ENCODE measurements around the gene CLDN6.

Gene CLDN6

GRCh38 chr16:2976673-2977072 lies 41.3 kb downstream of the CLDN6 start:
- Histone ChIP-seq H3K4me3 (ENCODE audit: low read length) (no peak overlapping the region), H3K27me3 (ENCODE audit: insufficient read depth, low read length, poor library complexity) (no peaks in the 10 kb centered on the region), H3K79me1 (ENCODE audit: low read length) (peaks cover 11% of the 10 kb centered on the region), H4K8ac (ENCODE audit: low read depth, low read length) (no peak overlapping the region), H3K4me1 (ENCODE audit: control insufficient read depth, low read depth, low read length) (no peaks in the 10 kb centered on the region), H3K9ac (ENCODE audit: low read length) (no peak overlapping the region), H4K5ac (ENCODE audit: low read length) (no peak overlapping the region), H2BK15ac (replicated peaks; ENCODE audit: low read depth) (no peak overlapping the region), H2BK5ac (ENCODE audit: low read length) (no peak overlapping the region), H3K27ac (ENCODE audit: low read depth, low read length) (no peak overlapping the region), H3K18ac (ENCODE audit: low read length) (no peak overlapping the region), H3K79me2 (ENCODE audit: control insufficient read depth, insufficient read depth, low read length) (peaks cover 11% of the 10 kb centered on the region), H2AK5ac (ENCODE audit: low read length) (no peak overlapping the region), H3K23ac (ENCODE audit: low read length) (no peak overlapping the region), H3K4ac (ENCODE audit: low read depth, low read length) (no peak overlapping the region), H3K36me3 (ENCODE audit: control insufficient read depth, insufficient read depth, low read length) (peaks cover 10% of the 10 kb centered on the region), H2BK120ac (ENCODE audit: low read depth, low read length) (no peak overlapping the region), H3K56ac (ENCODE audit: low read length) (no peak overlapping the region), H3K4me2 (ENCODE audit: low read length) (no peak overlapping the region)
- WGBS (ENCODE audit: extremely low coverage, insufficient coverage, low lambda C conversion rate): no CpG with 5 or more reads among the region's 15 CpGs
- no peak for DNase-seq

- Histone ChIP-seq H4K8ac (ENCODE audit: low read depth, low read length) (no peak overlapping the region), H3K27me3 (ENCODE audit: insufficient read depth, low read length, poor library complexity) (no peaks in the 10 kb centered on the region), H3K4me1 (ENCODE audit: control insufficient read depth, low read depth, low read length) (no peaks in the 10 kb centered on the region), H3K4ac (ENCODE audit: low read depth, low read length) (no peak overlapping the region), H4K5ac (ENCODE audit: low read length) (no peak overlapping the region), H3K23ac (ENCODE audit: low read length) (no peak overlapping the region), H2BK120ac (ENCODE audit: low read depth, low read length) (no peak overlapping the region), H3K56ac (ENCODE audit: low read length) (no peak overlapping the region), H3K4me3 (ENCODE audit: low read length) (no peak overlapping the region), H3K9ac (ENCODE audit: low read length) (no peak overlapping the region), H3K79me1 (ENCODE audit: low read length) (peaks cover 11% of the 10 kb centered on the region), H3K18ac (ENCODE audit: low read length) (no peak overlapping the region), H2AK5ac (ENCODE audit: low read length) (no peak overlapping the region), H3K4me2 (ENCODE audit: low read length) (no peak overlapping the region), H2BK15ac (replicated peaks; ENCODE audit: low read depth) (no peak overlapping the region), H2BK5ac (ENCODE audit: low read length) (no peak overlapping the region), H3K27ac (ENCODE audit: low read depth, low read length) (no peak overlapping the region), H3K79me2 (ENCODE audit: control insufficient read depth, insufficient read depth, low read length) (peaks cover 11% of the 10 kb centered on the region), H3K36me3 (ENCODE audit: control insufficient read depth, insufficient read depth, low read length) (peaks cover 10% of the 10 kb centered on the region)
- no CpG with 5 or more reads among the region's 7 CpGs for WGBS (ENCODE audit: extremely low coverage, insufficient coverage, low lambda C conversion rate)
- no peak for DNase-seq
These were observed 41.8 kb downstream of the CLDN6 start for GRCh38 chr16:2976201-2976600.

GRCh38 chr16:2975161-2975795 lies 42.7 kb downstream of the CLDN6 start:
- H3K4me1 ChIP-seq (ENCODE audit: control insufficient read depth, low read depth, low read length): no peaks in the 10 kb centered on the region
- H2AK5ac ChIP-seq (ENCODE audit: low read length): no peak overlapping the region
- no peak overlapping the region for H3K23ac ChIP-seq (ENCODE audit: low read length)
- no peak overlapping the region for H4K5ac ChIP-seq (ENCODE audit: low read length)
- H3K56ac ChIP-seq (ENCODE audit: low read length): no peak overlapping the region
- no CpG with 5 or more reads among the region's 28 CpGs for WGBS (ENCODE audit: extremely low coverage, insufficient coverage, low lambda C conversion rate)
- no peaks in the 10 kb centered on the region for H3K27me3 ChIP-seq (ENCODE audit: insufficient read depth, low read length, poor library complexity)
- no peak overlapping the region for H3K9ac ChIP-seq (ENCODE audit: low read length)
- H3K4me3 ChIP-seq (ENCODE audit: low read length): no peak overlapping the region
- H2BK5ac ChIP-seq (ENCODE audit: low read length): no peak overlapping the region
- H3K27ac ChIP-seq (ENCODE audit: low read depth, low read length): no peak overlapping the region
- H3K4me2 ChIP-seq (ENCODE audit: low read length): no peak overlapping the region
- no peak overlapping the region for H4K8ac ChIP-seq (ENCODE audit: low read depth, low read length)
- peaks cover 15% of the 10 kb centered on the region for H3K79me2 ChIP-seq (ENCODE audit: control insufficient read depth, insufficient read depth, low read length)
- peaks cover 15% of the 10 kb centered on the region for H3K79me1 ChIP-seq (ENCODE audit: low read length)
- no peak overlapping the region for H2BK15ac ChIP-seq (replicated peaks; ENCODE audit: low read depth)
- H3K36me3 ChIP-seq (ENCODE audit: control insufficient read depth, insufficient read depth, low read length): peaks cover 10% of the 10 kb centered on the region
- no peak overlapping the region for H3K18ac ChIP-seq (ENCODE audit: low read length)
- no peak for DNase-seq
- H3K4ac ChIP-seq (ENCODE audit: low read depth, low read length): no peak overlapping the region
- H2BK120ac ChIP-seq (ENCODE audit: low read depth, low read length): no peak overlapping the region

- H3K79me2 ChIP-seq (ENCODE audit: control insufficient read depth, insufficient read depth, low read length): peaks cover 11% of the 10 kb centered on the region
- no peak overlapping the region for H3K9ac ChIP-seq (ENCODE audit: low read length)
- no CpG with 5 or more reads among the region's 15 CpGs for WGBS (ENCODE audit: extremely low coverage, insufficient coverage, low lambda C conversion rate)
- H3K4me2 ChIP-seq (ENCODE audit: low read length): no peak overlapping the region
- peaks cover 10% of the 10 kb centered on the region for H3K36me3 ChIP-seq (ENCODE audit: control insufficient read depth, insufficient read depth, low read length)
- H2BK5ac ChIP-seq (ENCODE audit: low read length): no peak overlapping the region
- H3K27me3 ChIP-seq (ENCODE audit: insufficient read depth, low read length, poor library complexity): no peaks in the 10 kb centered on the region
- no peak overlapping the region for H3K23ac ChIP-seq (ENCODE audit: low read length)
- DNase-seq: no peak
- no peak overlapping the region for H2BK120ac ChIP-seq (ENCODE audit: low read depth, low read length)
- H3K56ac ChIP-seq (ENCODE audit: low read length): no peak overlapping the region
- H4K5ac ChIP-seq (ENCODE audit: low read length): no peak overlapping the region
- no peak overlapping the region for H3K18ac ChIP-seq (ENCODE audit: low read length)
- peaks cover 12% of the 10 kb centered on the region for H3K79me1 ChIP-seq (ENCODE audit: low read length)
- no peak overlapping the region for H2AK5ac ChIP-seq (ENCODE audit: low read length)
- H3K4me3 ChIP-seq (ENCODE audit: low read length): no peak overlapping the region
- H3K4ac ChIP-seq (ENCODE audit: low read depth, low read length): no peak overlapping the region
- no peak overlapping the region for H3K27ac ChIP-seq (ENCODE audit: low read depth, low read length)
- H4K8ac ChIP-seq (ENCODE audit: low read depth, low read length): no peak overlapping the region
- H3K4me1 ChIP-seq (ENCODE audit: control insufficient read depth, low read depth, low read length): no peaks in the 10 kb centered on the region
- H2BK15ac ChIP-seq (replicated peaks; ENCODE audit: low read depth): no peak overlapping the region
These were observed 43.5 kb downstream of the CLDN6 start for GRCh38 chr16:2974319-2975056.

- no peak for DNase-seq
- H3K27ac ChIP-seq (ENCODE audit: low read depth, low read length): no peak overlapping the region
- H3K79me2 ChIP-seq (ENCODE audit: control insufficient read depth, insufficient read depth, low read length): peaks cover 8% of the 10 kb centered on the region
- no peak overlapping the region for H3K23ac ChIP-seq (ENCODE audit: low read length)
- no peak overlapping the region for H4K5ac ChIP-seq (ENCODE audit: low read length)
- no CpG with 5 or more reads among the region's 17 CpGs for WGBS (ENCODE audit: extremely low coverage, insufficient coverage, low lambda C conversion rate)
- no peak overlapping the region for H3K4me3 ChIP-seq (ENCODE audit: low read length)
- no peaks in the 10 kb centered on the region for H3K27me3 ChIP-seq (ENCODE audit: insufficient read depth, low read length, poor library complexity)
- H2BK120ac ChIP-seq (ENCODE audit: low read depth, low read length): no peak overlapping the region
- H3K79me1 ChIP-seq (ENCODE audit: low read length): peaks cover 9% of the 10 kb centered on the region
- peaks cover 10% of the 10 kb centered on the region for H3K36me3 ChIP-seq (ENCODE audit: control insufficient read depth, insufficient read depth, low read length)
- no peak overlapping the region for H2BK5ac ChIP-seq (ENCODE audit: low read length)
- no peak overlapping the region for H3K4me2 ChIP-seq (ENCODE audit: low read length)
- no peak overlapping the region for H3K9ac ChIP-seq (ENCODE audit: low read length)
- no peak overlapping the region for H3K56ac ChIP-seq (ENCODE audit: low read length)
- H4K8ac ChIP-seq (ENCODE audit: low read depth, low read length): no peak overlapping the region
- H2AK5ac ChIP-seq (ENCODE audit: low read length): no peak overlapping the region
- no peaks in the 10 kb centered on the region for H3K4me1 ChIP-seq (ENCODE audit: control insufficient read depth, low read depth, low read length)
- no peak overlapping the region for H3K4ac ChIP-seq (ENCODE audit: low read depth, low read length)
- no peak overlapping the region for H3K18ac ChIP-seq (ENCODE audit: low read length)
- H2BK15ac ChIP-seq (replicated peaks; ENCODE audit: low read depth): no peak overlapping the region
These were observed 44.2 kb downstream of the CLDN6 start for GRCh38 chr16:2973605-2974318.
